ACHN (cell line): ENCODE data around the gene AXIN2.

Experiments used
- DNase-seq: peaks from one replicate; pipeline ENCODE4 v3.0.0-alpha.2; 2015
- in situ Hi-C: cut with HindIII; loops from 2 replicates; pipeline ENCODE4 v1.10.0; 2017; ENCODE audit warnings: low sequenced_read_pairs, low pct_ligation_motif_present, low pct_unique_long_range_greater_than_20kb

Gene AXIN2

GRCh38 chr17:65541453-65541852 is 20.0 kb downstream of the AXIN2 start:
- DNase-seq: no peak
- in situ Hi-C loops: no loop called here

- in situ Hi-C loops: no loop called here
- DNase-seq: no peak
These were observed 21.7 kb downstream of the AXIN2 start for GRCh38 chr17:65539630-65540266.

DNA sequence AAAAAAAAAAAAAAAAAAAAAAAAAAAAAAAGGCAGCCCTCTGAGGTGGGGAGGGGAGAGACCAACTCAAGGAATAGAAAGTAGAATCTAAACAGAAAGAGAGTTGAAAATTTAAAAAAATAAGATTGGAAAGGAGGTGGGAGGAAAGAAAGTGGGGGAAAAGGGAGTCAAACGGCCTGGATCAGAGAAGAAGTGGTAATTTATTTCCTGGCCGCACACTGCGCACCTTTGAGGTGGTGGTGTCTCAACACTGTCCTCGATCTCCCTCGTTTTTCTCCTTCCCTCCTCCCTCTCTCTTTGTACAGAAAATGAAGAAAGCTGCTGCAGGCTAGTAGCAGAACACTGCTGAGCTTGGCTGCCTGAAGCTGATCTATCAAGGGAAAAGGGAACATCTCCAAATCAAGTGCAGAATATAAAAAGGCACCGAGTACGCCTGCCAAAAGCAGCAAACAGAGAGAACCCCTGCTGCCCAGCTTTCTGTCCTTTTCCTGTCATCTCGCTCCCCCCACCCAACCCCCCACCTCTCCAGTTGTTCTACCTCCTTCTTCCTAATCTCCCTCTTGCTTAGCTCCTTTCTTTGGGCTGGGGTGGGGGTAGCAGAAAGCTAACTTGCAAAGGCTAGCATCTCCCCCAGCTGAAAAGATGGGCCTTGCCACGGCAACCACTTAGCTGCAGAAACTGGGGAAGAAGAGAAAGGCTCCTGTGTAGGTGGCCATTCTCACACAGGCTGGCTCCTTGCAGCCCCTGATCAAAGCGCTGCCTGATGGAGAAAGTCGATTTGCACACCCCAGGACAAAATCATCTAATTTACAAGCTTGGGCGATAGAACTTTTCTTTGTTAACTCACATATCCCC is 22.5 kb downstream of the AXIN2 start:
- in situ Hi-C loops: no loop called here
- DNase-seq: no peak

DNA sequence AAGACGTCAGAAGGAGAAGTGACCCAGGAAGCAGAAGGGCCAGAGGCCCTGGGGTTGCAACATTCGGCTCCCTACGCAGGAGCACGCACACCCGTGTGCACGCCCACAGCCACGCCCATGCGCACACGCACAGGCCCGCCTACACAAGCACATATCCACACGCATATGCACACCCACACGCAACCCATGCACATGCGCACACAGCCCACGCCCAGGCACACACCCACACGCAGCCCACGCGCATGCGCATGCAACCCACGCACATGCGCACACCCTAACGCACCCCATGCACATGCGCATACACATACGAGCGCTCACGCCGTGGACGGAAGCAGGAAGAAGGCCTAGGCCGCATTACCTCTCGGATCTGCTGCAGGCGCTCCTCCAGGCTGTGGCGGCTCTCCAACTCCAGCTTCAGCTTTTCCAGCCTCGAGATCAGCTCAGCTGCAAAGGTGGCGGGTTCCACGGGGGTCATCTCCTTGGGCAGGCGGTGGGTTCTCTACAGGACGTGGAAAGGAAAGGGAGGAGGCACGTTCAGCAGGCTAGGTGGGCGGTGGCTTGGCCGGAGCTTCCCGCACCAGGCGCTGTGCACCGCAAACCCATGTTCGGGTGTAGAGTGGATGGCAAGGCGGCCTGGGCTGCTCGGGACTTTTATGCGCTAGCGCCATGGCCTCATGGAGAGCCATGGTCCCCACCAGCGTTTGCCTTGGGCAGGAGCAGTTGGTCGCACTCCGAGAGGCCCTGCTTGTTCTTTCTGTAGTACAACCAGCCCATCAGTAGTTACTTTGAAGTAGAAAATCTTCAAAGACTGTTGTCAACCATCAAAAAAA is 23.4 kb downstream of the AXIN2 start:
- in situ Hi-C loops: no loop called here
- DNase-seq: no peak

DNA sequence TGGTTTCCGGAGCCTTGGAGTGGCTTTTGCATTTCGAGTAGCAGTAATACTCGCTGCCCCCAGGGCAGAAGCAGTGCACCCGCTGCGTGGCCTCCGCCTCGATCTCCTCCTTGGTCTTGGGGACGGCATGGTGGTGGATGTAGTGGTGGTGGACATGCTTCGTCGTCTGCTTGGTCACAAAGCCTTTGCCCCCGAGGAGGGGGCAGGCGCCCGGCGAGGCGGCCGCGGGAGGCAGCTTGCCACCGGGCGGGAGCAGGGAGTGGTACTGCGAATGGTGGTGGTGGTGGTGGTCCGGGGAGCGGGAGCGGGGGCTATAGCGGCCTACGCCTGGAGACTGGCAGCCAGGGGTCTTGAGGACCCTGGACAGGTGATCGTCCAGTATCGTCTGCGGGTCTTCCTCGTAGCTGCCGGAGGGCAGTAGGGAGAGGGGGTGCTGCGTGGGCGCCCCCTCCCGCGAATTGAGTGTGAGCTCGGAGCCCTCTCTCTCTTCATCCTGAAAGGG is 24.1 kb downstream of the AXIN2 start:
- DNase-seq: no peak
- in situ Hi-C loops: no loop called here

- in situ Hi-C loops: no loop called here
- DNase-seq: no peak
These were observed 24.7 kb downstream of the AXIN2 start for GRCh38 chr17:65536573-65537342.

- DNase-seq: no peak
- in situ Hi-C loops: no loop called here
These were observed 25.5 kb downstream of the AXIN2 start for GRCh38 chr17:65535777-65536572.

DNA sequence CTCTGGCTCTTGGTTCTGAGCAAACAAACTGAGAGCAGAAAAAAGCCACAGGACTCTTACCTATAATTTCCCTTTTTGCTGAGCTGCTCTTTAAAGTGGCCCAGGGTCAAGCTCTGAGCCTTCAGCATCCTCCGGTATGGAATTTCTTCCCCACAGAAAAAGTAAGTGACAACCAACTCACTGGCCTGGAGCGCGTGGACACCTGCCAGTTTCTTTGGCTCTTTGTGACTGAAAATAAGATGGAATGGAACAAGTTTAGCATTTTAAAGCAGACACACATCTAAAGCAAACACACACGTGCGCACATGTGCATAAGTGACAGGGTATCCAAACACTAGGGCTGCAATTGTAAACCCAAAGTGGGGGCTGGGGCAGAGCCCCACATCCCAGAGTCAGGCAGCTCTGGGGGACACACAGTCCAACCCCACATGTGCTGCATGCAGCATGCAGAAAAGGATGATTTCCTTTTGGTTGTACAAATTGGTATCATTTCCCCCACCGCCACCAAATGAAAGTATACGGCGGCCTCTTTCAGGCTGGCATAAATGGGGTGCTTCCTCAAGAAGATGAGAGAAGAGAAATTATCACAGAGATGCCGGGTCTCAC is 27.5 kb downstream of the AXIN2 start:
- in situ Hi-C loops: no loop called here
- DNase-seq: no peak

DNA sequence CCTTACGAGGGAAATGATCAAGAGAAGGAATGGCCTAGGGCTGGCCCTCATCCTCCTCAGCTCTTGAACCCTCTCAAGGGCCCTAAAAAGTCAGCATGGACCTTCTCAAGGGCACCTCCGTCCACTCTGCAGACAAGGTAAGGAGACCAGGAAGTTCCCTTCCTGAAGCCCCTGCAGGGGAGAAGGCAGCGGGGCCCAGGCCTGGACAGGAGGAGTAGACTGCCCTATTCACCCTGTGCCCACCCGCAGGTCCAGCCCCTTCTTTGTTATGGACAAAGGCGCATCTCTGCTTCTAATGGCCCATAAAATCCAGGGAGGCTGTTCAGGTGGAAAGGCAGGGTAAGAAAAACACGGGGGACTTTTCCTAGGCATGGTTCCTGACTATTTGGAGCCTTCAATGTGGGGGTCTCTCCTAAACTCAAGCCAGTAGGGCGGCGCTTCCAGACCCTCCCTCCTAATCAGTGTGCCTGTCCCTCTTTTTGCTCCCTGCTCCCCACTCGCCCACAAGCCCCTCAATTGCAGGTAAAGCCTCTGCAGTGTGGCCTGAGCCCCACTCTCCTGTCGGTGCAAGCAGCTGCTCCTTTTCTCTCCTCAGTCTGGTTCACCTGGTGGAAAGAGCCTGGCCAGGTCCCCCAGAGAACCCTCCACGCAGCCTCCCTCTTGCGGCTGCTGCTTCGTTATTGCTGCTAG is 28.2 kb downstream of the AXIN2 start:
- in situ Hi-C loops: no loop called here
- no peak for DNase-seq

DNA sequence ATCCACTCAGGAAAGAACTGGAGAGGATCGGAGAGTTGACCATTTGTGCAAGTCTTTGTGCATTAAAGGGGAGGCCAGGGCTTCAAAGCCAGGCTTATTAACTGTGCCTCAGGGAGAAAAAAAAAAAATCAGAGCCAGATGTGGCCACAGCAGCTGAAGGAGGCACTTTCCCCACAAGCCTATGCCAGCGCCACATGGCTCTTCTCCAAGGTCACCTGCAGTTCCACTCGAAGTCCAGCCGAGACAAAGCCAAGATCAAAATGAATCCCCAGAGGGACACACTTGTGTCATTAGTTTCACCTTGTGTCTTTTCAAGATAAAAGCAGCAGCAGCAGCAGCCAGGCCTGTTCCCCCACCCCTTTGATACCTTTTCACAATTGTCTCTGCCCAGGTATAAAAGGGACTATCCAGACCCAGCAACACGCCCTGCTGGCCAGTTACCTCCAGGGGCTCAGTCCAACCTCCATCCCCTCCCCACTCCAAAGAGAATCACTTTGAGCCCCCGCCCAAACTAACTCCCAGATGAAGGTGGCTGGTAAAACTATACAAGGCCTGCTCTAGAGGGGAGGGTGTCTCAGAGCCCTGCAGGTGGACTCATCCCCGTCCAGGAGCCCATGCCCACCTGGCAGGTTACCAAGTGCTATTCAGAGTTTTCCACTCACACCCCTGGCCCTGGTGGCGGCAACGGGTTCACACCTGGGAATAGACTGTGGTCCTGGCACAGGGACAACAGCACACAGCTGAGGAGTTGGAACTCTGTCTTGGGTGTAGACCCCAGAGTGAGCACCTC is 29.2 kb downstream of the AXIN2 start:
- no peak for DNase-seq
- in situ Hi-C loops: no loop called here

DNA sequence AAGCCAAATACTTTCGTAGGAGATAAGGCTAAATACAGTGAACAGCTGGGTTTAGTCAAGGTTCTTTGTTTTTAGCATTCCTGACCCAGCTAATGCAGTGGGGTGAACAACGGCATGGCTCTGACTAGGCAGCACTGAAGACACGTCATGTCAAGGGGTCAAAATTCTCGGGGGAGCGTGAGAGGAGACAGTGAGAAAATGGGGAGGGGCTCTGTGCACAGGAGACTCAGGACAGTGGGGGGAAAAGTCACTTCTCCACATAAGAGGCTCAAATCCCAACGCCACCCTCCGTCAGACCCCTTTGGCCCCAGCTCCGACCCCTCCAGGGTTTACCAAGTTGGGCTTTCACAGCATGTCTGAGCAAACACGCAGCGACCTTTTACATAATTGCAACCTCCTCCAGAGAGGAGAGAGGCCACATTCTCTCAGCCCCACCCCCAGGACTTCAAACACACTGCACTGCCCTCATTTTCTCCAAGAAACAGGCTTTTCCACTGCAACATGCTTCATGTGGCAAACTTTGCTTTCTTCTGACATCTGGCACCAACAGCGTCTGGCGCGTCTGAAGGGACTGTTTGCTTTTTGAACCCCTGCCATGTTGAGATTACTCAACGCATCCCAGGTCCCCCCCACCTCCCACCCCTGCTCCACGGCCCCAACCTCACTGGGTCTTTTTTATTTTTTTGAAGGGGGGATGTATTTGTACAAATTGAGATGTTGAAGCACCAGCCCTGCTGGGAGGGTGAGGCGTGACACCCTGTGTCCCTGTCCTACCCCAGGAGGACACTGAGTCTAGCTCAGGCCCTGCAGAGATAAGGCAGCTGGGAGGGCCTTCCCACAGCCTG is 30.0 kb downstream of the AXIN2 start:
- in situ Hi-C loops: no loop called here
- no peak for DNase-seq

DNA sequence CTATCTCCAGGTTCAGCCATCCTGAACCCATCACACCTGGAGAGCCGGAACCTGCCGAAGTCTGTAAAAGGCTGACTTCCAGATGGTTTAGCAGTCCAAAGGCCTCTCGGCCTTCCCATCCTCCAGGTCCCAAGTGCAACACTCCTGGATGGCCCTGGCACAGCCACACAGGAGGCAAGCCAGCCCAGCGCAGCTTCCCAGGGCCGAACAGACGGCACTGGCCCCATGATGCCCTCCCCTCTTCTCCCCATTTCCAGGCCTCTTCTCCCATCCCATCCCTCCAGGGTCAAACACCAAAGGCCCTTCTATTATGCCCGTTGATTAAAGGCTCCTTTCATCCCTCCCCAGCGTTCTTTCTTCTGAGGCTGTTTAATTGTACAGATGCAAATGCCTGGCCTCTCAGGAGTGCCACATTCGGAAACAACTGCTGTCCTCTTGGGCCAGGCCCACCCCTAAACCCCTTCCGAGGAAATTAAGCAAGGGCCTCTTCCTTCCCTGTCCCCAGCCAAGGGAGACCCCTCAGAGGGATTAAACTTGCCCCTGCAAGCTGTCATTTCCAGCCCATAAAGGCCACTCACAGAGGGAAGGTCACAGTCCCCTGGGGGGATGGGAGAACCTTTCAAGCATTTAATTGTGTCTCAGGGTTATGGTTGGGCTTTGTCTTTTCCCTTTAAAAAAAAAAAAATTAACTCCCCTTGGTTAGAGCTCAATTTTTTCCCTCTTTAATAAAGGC is 30.8 kb downstream of the AXIN2 start:
- in situ Hi-C loops: no loop called here
- no peak for DNase-seq

GRCh38 chr17:65529761-65530522 is 31.5 kb downstream of the AXIN2 start:
- in situ Hi-C loops: no loop called here

GRCh38 chr17:65529040-65529633 is 32.3 kb downstream of the AXIN2 start:
- in situ Hi-C loops: no loop called here
- no peak for DNase-seq

More at GRCh38 chr17:65529761-65530522, 31.5 kb downstream of the AXIN2 start:
- DNase-seq: no peak
